GM18526 (cell line): Measurements from ENCODE around the gene ST6GAL1.
A peak's percentile ranks its signal among the peaks of the same experiment; 100 is the strongest.

Experiments used
- POLR2A ChIP-seq: IDR thresholded peaks from 3 replicates; pipeline ENCODE4 v1.6.1; 2011; ENCODE audit not compliant: insufficient read length; ENCODE audit errors: extremely low read depth

ST6GAL1 gene

GRCh38 chr3:187021748-187022402 is 91.5 kb downstream of the ST6GAL1 start:
- TF ChIP-seq POLR2A: peak; percentile 67

DNA sequence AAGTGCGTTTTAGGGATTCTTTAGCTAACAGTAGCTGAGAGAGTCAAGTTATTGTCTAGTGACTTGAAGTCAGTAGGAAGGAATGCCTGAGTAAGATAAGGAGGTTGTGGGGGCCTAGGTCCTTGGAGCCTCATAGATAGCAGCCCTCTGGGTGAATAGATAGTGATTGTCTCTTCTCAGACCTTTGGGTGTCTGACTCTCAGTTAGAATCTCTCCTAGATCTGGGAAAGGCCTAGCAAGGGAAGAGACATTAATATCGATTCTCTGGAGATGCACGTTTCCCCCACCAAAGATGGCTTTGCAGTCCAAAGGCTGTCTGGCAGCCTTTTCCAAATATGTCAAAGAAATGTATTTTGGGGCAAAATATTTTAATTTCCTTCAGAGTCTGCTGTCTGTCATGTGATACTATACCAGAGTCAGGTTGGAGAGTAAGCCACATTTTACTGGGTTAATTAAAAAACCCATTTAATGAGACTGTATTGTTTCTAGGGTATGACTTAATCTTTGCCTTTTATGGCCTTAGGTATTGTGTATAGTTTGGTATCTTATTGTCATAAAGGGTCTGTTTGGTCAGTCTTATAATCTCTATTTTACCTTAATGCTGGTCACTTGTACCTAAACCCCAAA is 92.2 kb downstream of the ST6GAL1 start:
- TF ChIP-seq POLR2A: no peak

DNA sequence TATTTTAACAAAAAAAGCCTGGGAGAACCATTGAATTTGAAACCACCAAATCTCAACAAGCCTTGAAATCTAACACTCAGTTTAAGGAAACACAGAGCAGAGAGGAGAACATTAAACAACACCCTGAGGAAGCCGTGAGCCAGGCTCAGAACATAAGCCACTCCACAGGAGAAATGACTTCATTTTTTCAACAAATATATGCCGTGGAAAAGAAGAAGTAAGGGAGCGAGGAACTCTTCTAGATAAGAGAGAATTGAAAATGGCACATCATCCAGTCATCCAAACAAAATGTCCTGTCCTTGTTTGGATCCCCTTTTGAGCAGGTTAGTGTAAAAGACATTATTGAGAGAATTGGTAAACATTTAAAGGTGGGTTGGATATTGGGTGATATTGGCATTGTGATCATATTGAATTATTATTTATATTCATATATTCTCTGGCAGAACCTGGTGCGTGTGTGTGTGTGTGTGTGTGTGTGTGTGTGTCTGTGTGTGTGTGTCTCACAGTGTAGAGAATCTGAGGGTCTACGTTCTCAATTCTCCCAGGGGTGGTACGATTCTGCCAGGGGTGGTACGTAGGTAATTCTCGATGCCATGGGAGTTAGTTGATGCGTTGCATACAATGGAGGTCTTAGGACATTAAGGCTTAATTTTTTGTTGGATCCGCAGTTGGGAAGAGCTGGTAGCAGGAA is 94.4 kb downstream of the ST6GAL1 start:
- no peak for TF ChIP-seq POLR2A

DNA sequence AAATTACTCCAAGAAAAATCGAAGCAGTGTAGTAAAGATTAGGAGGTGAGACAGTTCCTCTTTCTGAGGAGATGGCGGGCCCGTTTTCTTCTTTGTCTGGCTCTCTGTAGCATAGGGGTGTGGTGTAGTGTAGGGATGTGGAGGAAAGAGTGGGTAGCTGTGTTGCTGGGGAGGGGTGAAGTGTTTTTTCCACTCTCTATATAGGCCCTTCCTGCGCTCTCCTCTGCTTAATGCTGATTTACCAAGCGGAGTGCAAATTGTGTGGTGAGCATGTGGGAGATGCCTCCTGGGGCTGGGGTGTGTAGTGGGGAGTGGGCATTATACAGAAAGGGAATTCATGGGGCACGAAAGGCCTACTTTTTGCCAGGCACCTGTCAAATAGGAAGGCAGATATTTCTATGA is 94.9 kb downstream of the ST6GAL1 start:
- TF ChIP-seq POLR2A: peak; percentile 21

DNA sequence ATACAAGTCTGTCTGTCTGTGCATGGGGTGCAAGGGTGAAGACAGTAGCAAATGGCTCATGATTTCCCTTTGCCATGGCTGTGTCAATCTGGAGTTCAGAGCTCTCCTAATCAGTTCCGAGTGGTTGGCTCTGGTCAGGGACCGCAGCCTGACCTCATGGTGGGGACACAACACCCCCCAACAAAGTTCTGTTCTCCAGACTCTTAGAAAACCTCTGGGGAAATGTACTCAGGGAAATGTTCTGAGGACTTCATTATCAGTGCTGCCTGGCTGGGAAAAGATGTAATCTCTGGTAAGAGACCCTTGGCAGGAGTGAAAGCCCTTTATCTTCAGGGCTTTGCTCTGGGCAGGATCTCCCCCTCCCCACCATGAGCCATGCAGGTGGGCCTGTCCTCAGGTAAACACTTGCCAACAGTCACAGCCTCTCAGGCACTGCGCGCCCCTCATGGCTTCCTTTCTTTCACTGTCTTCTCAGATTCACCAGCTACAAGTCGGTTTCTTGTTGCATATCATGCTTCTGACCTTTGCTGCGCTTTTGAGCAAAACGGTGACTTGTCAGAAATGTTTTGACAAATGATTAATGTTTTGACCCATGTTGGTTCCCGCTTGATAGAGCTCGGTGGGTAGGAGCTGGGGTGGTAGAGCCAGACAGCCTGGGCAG is 95.5 kb downstream of the ST6GAL1 start:
- TF ChIP-seq POLR2A: peak; percentile 3

GRCh38 chr3:187026317-187026670 is 96.0 kb downstream of the ST6GAL1 start:
- TF ChIP-seq POLR2A: no peak

DNA sequence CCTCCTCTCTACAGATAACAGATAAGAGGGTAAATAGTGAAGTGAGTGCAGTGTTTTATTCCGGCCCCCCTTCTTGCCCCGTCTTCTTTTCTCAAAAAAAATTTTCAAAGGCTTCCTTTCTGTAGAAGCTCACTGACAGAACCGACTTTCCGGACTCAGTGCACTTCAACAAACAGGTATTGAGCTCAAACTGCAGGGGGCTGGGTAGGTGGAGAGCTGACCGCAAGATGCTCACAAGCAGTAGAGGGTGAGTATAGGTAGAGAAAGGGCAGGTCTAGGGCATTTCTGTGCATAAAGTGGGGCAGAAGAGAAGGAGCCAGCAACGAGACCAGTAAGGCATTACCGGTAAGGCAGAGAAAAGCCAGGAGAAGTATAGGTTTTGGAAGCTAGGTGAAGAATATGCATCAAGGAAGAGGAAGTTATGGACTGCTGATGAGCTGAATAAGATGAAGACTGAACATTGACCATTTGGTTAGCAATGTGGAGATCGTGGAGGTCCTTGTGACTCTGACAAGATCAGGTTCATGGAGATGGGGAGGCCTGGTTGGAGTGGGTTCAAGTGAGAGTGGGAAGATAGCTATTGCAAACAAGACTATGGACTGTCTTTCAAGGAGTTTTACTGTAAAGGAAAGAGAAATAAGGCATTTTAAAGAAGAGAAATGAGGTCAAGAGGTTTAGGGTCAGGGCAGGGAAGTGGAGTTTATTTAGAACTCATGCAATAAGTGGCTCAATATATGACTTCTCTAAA is 97.4 kb downstream of the ST6GAL1 start:
- no peak for TF ChIP-seq POLR2A

DNA sequence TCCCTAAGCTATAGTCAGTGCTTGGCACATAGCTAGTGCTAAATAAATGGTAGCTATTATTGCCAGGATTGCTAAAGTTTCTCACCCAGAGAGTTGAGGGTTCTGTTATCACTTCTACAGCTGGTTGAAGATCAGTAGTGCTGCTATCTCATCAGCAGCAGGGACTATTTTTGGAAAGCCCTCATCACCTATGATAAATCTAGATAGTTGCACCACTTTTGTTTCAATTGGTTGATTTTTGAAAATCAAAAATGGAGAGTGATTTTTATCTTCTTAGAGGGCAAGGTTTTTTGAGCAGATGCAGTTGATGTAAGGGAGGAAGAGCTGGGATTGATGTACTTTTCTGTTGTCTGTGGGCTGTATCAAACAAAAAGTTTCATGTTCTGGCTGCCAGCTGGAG is 101.6 kb downstream of the ST6GAL1 start:
- TF ChIP-seq POLR2A: no peak

GRCh38 chr3:187036394-187036793 is 106.1 kb downstream of the ST6GAL1 start:
- TF ChIP-seq POLR2A: no peak

- TF ChIP-seq POLR2A: no peak
Measured at GRCh38 chr3:187039100-187039722, 108.9 kb downstream of the ST6GAL1 start.

DNA sequence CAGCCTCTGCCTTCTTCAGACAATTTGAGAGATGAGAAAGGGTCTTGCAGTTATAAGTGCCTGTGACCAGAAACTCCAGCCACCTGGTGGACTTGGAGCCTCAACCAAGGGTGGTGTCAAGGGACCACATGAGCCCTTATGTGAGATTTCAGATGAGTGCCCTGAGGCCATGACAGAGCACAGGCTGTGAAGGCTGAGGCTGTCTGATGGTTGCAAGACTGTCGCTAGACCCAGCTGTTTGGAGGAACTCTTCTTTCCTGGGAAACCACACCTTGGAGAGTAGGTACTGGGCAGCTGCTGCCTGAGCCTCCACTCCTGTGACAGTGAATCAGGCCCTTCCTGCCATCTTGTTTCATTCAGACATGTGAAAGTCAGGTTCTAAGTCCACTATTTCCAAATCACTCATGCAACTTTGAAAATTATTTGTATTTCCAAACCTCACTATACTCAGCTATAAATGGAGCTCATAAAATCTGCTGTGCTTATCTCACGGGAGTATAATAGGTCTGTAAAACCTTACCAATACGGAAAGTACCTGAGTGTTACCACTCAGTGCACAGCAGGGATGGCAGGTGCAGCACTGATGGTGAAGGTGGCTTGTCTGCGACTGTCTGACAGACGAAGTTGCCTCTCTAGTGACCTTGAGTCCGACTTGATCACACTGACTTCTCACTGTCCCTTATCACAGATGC is 109.5 kb downstream of the ST6GAL1 start:
- no peak for TF ChIP-seq POLR2A

GRCh38 chr3:187040516-187041361 is 110.4 kb downstream of the ST6GAL1 start:
- TF ChIP-seq POLR2A: no peak
